Astrocyte (in vitro differentiated cells and primary cell): ENCODE data around the gene CASP12.

Source experiments
- EZH2 ChIP-seq: IDR thresholded peaks from 2 replicates; pipeline ENCODE4 v1.6.1; 2012; ENCODE audit warnings: mild to moderate bottlenecking, low read length, inconsistent platforms; ENCODE audit not compliant: insufficient read depth
- TF ChIP-seq, protein P1 (sequence below): IDR thresholded peaks from 2 replicates; pipeline ENCODE4 v1.5.1; 2011; ENCODE audit warnings: low read depth, mild to moderate bottlenecking, inconsistent platforms, low read length, moderate library complexity; ENCODE audit not compliant: insufficient read depth

GRCh38 chr11:104917271-104918112 is 19.2 kb upstream of the CASP12 start:
- TF ChIP-seq EZH2, result no peak
- TF ChIP-seq, protein P1, sequence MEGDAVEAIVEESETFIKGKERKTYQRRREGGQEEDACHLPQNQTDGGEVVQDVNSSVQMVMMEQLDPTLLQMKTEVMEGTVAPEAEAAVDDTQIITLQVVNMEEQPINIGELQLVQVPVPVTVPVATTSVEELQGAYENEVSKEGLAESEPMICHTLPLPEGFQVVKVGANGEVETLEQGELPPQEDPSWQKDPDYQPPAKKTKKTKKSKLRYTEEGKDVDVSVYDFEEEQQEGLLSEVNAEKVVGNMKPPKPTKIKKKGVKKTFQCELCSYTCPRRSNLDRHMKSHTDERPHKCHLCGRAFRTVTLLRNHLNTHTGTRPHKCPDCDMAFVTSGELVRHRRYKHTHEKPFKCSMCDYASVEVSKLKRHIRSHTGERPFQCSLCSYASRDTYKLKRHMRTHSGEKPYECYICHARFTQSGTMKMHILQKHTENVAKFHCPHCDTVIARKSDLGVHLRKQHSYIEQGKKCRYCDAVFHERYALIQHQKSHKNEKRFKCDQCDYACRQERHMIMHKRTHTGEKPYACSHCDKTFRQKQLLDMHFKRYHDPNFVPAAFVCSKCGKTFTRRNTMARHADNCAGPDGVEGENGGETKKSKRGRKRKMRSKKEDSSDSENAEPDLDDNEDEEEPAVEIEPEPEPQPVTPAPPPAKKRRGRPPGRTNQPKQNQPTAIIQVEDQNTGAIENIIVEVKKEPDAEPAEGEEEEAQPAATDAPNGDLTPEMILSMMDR, result no peak
